Measurements from ENCODE around the gene CEP126.

GRCh38 chr11:101993172-101993571 is 78.4 kb downstream of the CEP126 start:
- no peak for TF ChIP-seq GATA3 (IDR thresholded peaks at IDR 0.05; ENCODE audit: low read depth, low read length)
- TF ChIP-seq GATA2 (IDR thresholded peaks at IDR 0.05; ENCODE audit: low read depth, low read length): no peak
